Adrenal gland (tissue), 12 donors: ENCODE data around the gene HLTF. TPM values are rescaled to one million over a fixed set of nuclear protein-coding genes. Genes with fewer than 3 reads are reported as not detected.

Experiments
- DNase-seq, 7 donors: peaks; one replicate each; pipeline ENCODE4 v3.0.0-alpha.2; 2019 to 2020
- H3K27ac ChIP-seq, 5 donors: fragments of 200-600 bp; sonication (generic) in 4 of 5; 1 replicate in 3 of 5; 2 replicates in 2 of 5; pipeline versions ENCODE4 v1.5.1 to v1.8.0; 2016 to 2020; ENCODE audit warnings: mild to moderate bottlenecking in 1 of 5
- H3K27me3 ChIP-seq: fragments of 200-600 bp; 2 replicates; pipeline ENCODE4 v1.8.0; 2021
- H3K36me3 ChIP-seq, 2 donors: fragments of 200-600 bp; replicated peaks in 1 of 2; 1 replicate in 1 of 2; 2 replicates in 1 of 2; pipeline versions ENCODE4 v1.5.1 to v1.8.0; 2018 to 2022
- H3K4me1 ChIP-seq, 2 donors: fragments of 200-600 bp; replicated peaks in 1 of 2; 1 replicate in 1 of 2; 2 replicates in 1 of 2; pipeline versions ENCODE4 v1.5.1 to v1.8.0; 2018 to 2021
- H3K4me3 ChIP-seq, 4 donors: fragments of 200-600 bp; sonication (generic) in 3 of 4; one replicate each; pipeline ENCODE4 v1.5.1; 2016 to 2018
- H3K9me3 ChIP-seq, 3 donors: fragments of 200-600 bp; sonication (generic) in 1 of 3; replicated peaks in 1 of 3; 1 replicate in 2 of 3; 2 replicates in 1 of 3; pipeline versions ENCODE4 v1.5.1 to v1.8.0; 2016 to 2021
- POLR2A ChIP-seq, 2 donors: fragments of 450-650 bp; IDR thresholded peaks; one replicate each; pipeline ENCODE4 v1.6.1; 2017; ENCODE audit warnings: antibody characterized with exemption in 2 of 2, mild to moderate bottlenecking in 2 of 2, moderate library complexity in 1 of 2
- WGBS, 4 donors: extraction: QIAGEN DNeasy Blood & Tissue Kit in 2 of 4; methylation state at CpG; one replicate each; pipeline versions ENCODE4 v1.1.5 to v1.1.7; 2013 to 2017; 5-methylcytosine and 5-hydroxymethylcytosine counted together
- intact Hi-C, 2 donors: fragments of 100-400 bp; cut with DNase I; formaldehyde crosslinking; loops; one replicate each; pipeline versions ENCODE4 v1.14.1 to v1.15.0; 2022 to 2023
- polyA plus RNA-seq, 3 donors: library from polyadenylated mRNA; stranded (reverse); fragments of 200-250 nt in 2 of 3; fragments of 350-450 nt in 1 of 3; fragmentation: Illumina TruSeq in 1 of 3; extraction: RNeasy Lipid Tissue Mini Kit (QIAGEN cat#74804) in 1 of 3; gene quantifications; one replicate each; pipeline ENCODE4 v1.2.3, GENCODE V29; 2013 to 2014
- small RNA-seq, 2 donors: library from RNA; depleted of rRNA; stranded (forward); fragments of <200 nt; gene quantifications; one replicate each; pipeline ENCODE3, GENCODE V24; 2016
- total RNA-seq, 9 donors: library from RNA; depleted of rRNA in 4 of 9; stranded (reverse); fragments of >200 nt in 4 of 9; fragments of 120-200 nt in 1 of 9; fragmentation: NEBNext Ultra II Directional in 1 of 9; extraction: Animal tissue kit (Norgen Biotek cat#: 25700) in 1 of 9; gene quantifications; one replicate each; pipeline versions ENCODE4 v1.1.0 to v1.2.4, GENCODE V29; 2013 to 2023
- TF ChIP-seq, protein P1 (sequence below), 6 experiments: fragments of 450-650 bp in 4 of 6; fragments of 200-600 bp in 2 of 6; sonication (generic) in 1 of 6; IDR thresholded peaks; 1 replicate in 5 of 6; 2 replicates in 1 of 6; pipeline versions ENCODE4 v1.5.1 to v1.8.0; 2016 to 2021; ENCODE audit warnings: antibody characterized with exemption in 6 of 6, mild to moderate bottlenecking in 2 of 6, moderate library complexity in 1 of 6
- donor health status: healthy with polysubstance abuse.
- donor health status: Bipolar disorder and iron deficiency.
- donor health status: DM: yes; HTN: yes; CAD: no.
- donor health status: DM: no; HTN: no; CAD: no.
- donor health status: DM: no; HTN: no; CAD: no.
- donor health status: DM: yes; HTN: yes; CAD: no.

Gene HLTF
- total and polyA plus RNA-seq, 12 donors = 5.6 to 102 (median 46.7) TPM

DNA sequence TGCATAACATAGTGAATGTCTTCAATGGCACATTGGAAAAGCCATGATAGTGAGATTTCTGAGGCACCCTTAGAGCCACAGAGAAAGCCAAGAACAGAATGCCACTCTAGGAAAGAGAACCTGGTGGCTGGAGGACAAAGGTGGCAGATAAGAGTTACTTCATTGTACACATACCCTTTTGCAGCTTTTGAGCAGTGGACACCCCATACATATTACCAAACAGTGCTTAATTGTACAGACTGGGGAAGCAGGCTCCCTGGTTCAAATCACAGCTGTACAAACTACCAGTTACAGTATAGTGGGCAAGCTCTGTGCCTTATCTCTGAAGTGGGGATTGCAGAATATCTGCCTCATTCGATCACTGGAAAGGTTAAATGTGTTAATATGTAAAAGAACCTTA, 105.1 kb downstream of the HLTF start:
- Histone ChIP-seq H3K9me3 (no peaks in the 10 kb centered on the region), H3K4me3 (no peak overlapping the region), H3K27ac (no peak overlapping the region), H3K4me1 (no peaks in the 10 kb centered on the region), H3K36me3 (no peaks in the 10 kb centered on the region), H3K27me3 (no peaks in the 10 kb centered on the region)
- no peak for DNase-seq
- TF ChIP-seq POLR2A (IDR thresholded peaks at IDR 0.05) = no peak
- TF ChIP-seq, protein P1, sequence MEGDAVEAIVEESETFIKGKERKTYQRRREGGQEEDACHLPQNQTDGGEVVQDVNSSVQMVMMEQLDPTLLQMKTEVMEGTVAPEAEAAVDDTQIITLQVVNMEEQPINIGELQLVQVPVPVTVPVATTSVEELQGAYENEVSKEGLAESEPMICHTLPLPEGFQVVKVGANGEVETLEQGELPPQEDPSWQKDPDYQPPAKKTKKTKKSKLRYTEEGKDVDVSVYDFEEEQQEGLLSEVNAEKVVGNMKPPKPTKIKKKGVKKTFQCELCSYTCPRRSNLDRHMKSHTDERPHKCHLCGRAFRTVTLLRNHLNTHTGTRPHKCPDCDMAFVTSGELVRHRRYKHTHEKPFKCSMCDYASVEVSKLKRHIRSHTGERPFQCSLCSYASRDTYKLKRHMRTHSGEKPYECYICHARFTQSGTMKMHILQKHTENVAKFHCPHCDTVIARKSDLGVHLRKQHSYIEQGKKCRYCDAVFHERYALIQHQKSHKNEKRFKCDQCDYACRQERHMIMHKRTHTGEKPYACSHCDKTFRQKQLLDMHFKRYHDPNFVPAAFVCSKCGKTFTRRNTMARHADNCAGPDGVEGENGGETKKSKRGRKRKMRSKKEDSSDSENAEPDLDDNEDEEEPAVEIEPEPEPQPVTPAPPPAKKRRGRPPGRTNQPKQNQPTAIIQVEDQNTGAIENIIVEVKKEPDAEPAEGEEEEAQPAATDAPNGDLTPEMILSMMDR (IDR thresholded peaks at IDR 0.05) = no peak
- WGBS, 4 donors = 83 to 100% (median 91%) methylated on average over 1 of the region's 1 CpG
- intact Hi-C loops = no loop called here

Small RNAs within 50 kb of the gene (small RNA-seq; reads per million reads assigned to genes)
- 0 reads per million in 2 donors for gene RF00019

Other genes with a start within 250 kb of the HLTF start
- 1 to 10 TPM in 2 of 9 donors, under 1 TPM in 5, not detected in 2; 0.39 to 4.1 (median 0.78) TPM for gene CPA3, start 221.2 kb downstream of the HLTF start, total RNA-seq
- 1 to 10 TPM in 1 of 3 donors, under 1 TPM in 1, not detected in 1; 0.44 to 1.5 TPM for gene CPA3, start 221.2 kb downstream of the HLTF start, polyA plus RNA-seq
- 10 to 100 TPM; 17.2 to 53.6 (median 36.6) TPM for gene GYG1, start 95.0 kb downstream of the HLTF start, total RNA-seq
- 10 to 100 TPM; 17.3 to 52.5 (median 21.7) TPM for gene GYG1, start 95.0 kb downstream of the HLTF start, polyA plus RNA-seq
- 10 to 100 TPM; 20.2 to 38.2 (median 29.5) TPM for gene HPS3, start 43.1 kb upstream of the HLTF start, total RNA-seq
- gene HPS3, start 43.1 kb upstream of the HLTF start, polyA plus RNA-seq = 10 to 100 TPM in 1 of 3 donors, 1 to 10 TPM in 2; 6.7 to 35.5 (median 7.3) TPM
- 10 to 100 TPM in 2 of 9 donors, 1 to 10 TPM in 5, under 1 TPM in 2; 0.48 to 17.2 (median 7.1) TPM for gene CP, start 135.3 kb upstream of the HLTF start, total RNA-seq
- gene CP, start 135.3 kb upstream of the HLTF start, polyA plus RNA-seq = 1 to 10 TPM; 1.2 to 4.5 (median 2.5) TPM
- gene TM4SF18, start 247.1 kb upstream of the HLTF start, total RNA-seq = 10 to 100 TPM in 8 of 9 donors, 1 to 10 TPM in 1; 8.3 to 24.9 (median 14.6) TPM
- gene TM4SF18, start 247.1 kb upstream of the HLTF start, polyA plus RNA-seq = 10 to 100 TPM in 1 of 3 donors, 1 to 10 TPM in 2; 2.4 to 14.7 (median 4.3) TPM